GM21423 (cell line): ENCODE data around the gene EXOC3L1.
A peak's percentile ranks its signal among the peaks of the same experiment; 100 is the strongest.

Source experiments
- ATAC-seq: cut with Tn5 transposase; IDR thresholded peaks from one replicate; pipeline ENCODE4 v1.9.1; 2021; ENCODE audit warnings: mild to moderate bottlenecking, moderate library complexity; ENCODE audit not compliant: unreplicated experiment

The EXOC3L1 gene

GRCh38 chr16:67190041-67190440 lies at the start of gene EXOC3L1:
TSS of gene EXOC3L1 (minus strand) at chr16:67190136. CDS start at chr16:67189676, 460 bp downstream.
- no peak for ATAC-seq

- no peak for ATAC-seq
These were observed 49.0 kb upstream of the EXOC3L1 start for GRCh38 chr16:67238806-67239470.

- no peak for ATAC-seq
These were observed 48.3 kb upstream of the EXOC3L1 start for GRCh38 chr16:67238278-67238575.

GRCh38 chr16:67237396-67238277 lies 47.7 kb upstream of the EXOC3L1 start:
- ATAC-seq: no peak

GRCh38 chr16:67236563-67237395 lies 46.8 kb upstream of the EXOC3L1 start:
- no peak for ATAC-seq

- no peak for ATAC-seq
These were observed 46.1 kb upstream of the EXOC3L1 start for GRCh38 chr16:67235816-67236562.

GRCh38 chr16:67234180-67234597 lies 44.3 kb upstream of the EXOC3L1 start:
- no peak for ATAC-seq

GRCh38 chr16:67233596-67233995 lies 43.7 kb upstream of the EXOC3L1 start:
- no peak for ATAC-seq

GRCh38 chr16:67230809-67231660 lies 41.1 kb upstream of the EXOC3L1 start:
- ATAC-seq: no peak

- no peak for ATAC-seq
These were observed 40.2 kb upstream of the EXOC3L1 start for GRCh38 chr16:67229906-67230808.

- no peak for ATAC-seq
These were observed 39.0 kb upstream of the EXOC3L1 start for GRCh38 chr16:67228905-67229304.

- ATAC-seq: no peak
These were observed 38.3 kb upstream of the EXOC3L1 start for GRCh38 chr16:67228034-67228785.

- no peak for ATAC-seq
These were observed 37.6 kb upstream of the EXOC3L1 start for GRCh38 chr16:67227567-67227921.

- peak; percentile 94 for ATAC-seq
These were observed 37.0 kb upstream of the EXOC3L1 start, which contains the start of gene TMEM208 for GRCh38 chr16:67226804-67227566. TSS of gene TMEM208 (plus strand) at chr16:67227130. CDS start at chr16:67227219, 89 bp downstream.

GRCh38 chr16:67226295-67226803 lies 36.4 kb upstream of the EXOC3L1 start:
- no peak for ATAC-seq

GRCh38 chr16:67223992-67224391 lies 34.1 kb upstream of the EXOC3L1 start:
- no peak for ATAC-seq
